KMS-11 (cell line): Measurements from ENCODE around the gene ZBTB42.
"Not testable (repeated sequence)": the region's sequence is repeated elsewhere in the genome, so short reads cannot be mapped to it uniquely, and the experiment has no call there.

Experiments used
- H2AFZ ChIP-seq: fragments of 200-600 bp; sonication (generic); 2 replicates; pipeline ENCODE4 v1.6.1; 2016; ENCODE audit warnings: antibody characterized with exemption, mixed run types, low read depth
- H3K27ac ChIP-seq: fragments of 200-600 bp; sonication (generic); 2 replicates; pipeline ENCODE4 v1.6.1; 2016; ENCODE audit warnings: mild to moderate bottlenecking, mixed run types
- H3K27me3 ChIP-seq: fragments of 200-600 bp; sonication (generic); 2 replicates; pipeline ENCODE4 v1.6.1; 2017; ENCODE audit warnings: mild to moderate bottlenecking, low read depth, mixed run types, moderate library complexity; ENCODE audit not compliant: insufficient read depth
- H3K36me3 ChIP-seq: fragments of 200-600 bp; sonication (generic); 2 replicates; pipeline ENCODE4 v1.6.1; 2017; ENCODE audit warnings: mild to moderate bottlenecking, mixed run types; ENCODE audit not compliant: insufficient read depth
- H3K4me1 ChIP-seq: fragments of 200-600 bp; sonication (generic); 2 replicates; pipeline ENCODE4 v1.6.1; 2016; ENCODE audit warnings: mild to moderate bottlenecking, low read depth, mixed run types; ENCODE audit not compliant: poor library complexity, severe bottlenecking
- H3K4me2 ChIP-seq: fragments of 200-600 bp; sonication (generic); 2 replicates; pipeline ENCODE4 v1.7.0; 2016; ENCODE audit warnings: mild to moderate bottlenecking, mixed run types
- H3K4me3 ChIP-seq: fragments of 200-600 bp; sonication (generic); IDR thresholded peaks from 2 replicates; pipeline ENCODE4 v1.6.1; 2017; ENCODE audit warnings: low read depth, low read length, mixed read lengths; ENCODE audit not compliant: insufficient read depth
- H3K79me2 ChIP-seq: fragments of 200-600 bp; sonication (generic); 2 replicates; pipeline ENCODE4 v1.6.1; 2016; ENCODE audit warnings: low read depth, mixed run types; ENCODE audit not compliant: insufficient read depth
- H3K9ac ChIP-seq: fragments of 200-600 bp; sonication (generic); 2 replicates; pipeline ENCODE4 v1.6.1; 2016; ENCODE audit warnings: mild to moderate bottlenecking, mixed run types
- H4K20me1 ChIP-seq: fragments of 200-600 bp; sonication (generic); 2 replicates; pipeline ENCODE4 v1.6.1; 2016; ENCODE audit warnings: mild to moderate bottlenecking, mixed run types; ENCODE audit not compliant: insufficient read depth
- CTCF ChIP-seq: fragments of 200-600 bp; sonication (generic); conservative IDR thresholded peaks from 2 replicates; pipeline ENCODE4 v1.6.1; 2017; ENCODE audit warnings: low read depth, mild to moderate bottlenecking, antibody characterized with exemption, low read length, moderate library complexity, mixed read lengths

Gene ZBTB42

GRCh38 chr14:104826189-104826860 lies 25.4 kb downstream of the ZBTB42 start:
- no peak overlapping the region for H3K4me3 ChIP-seq
- no peaks in the 10 kb centered on the region for H4K20me1 ChIP-seq
- H3K27me3 ChIP-seq, result no peaks in the 10 kb centered on the region; the same call in 1 of the 2 replicates
- H3K4me2 ChIP-seq, result no peak overlapping the region
- H3K9ac ChIP-seq, result no peak overlapping the region
- peaks cover 11% of the 10 kb centered on the region for H3K4me1 ChIP-seq
- no peaks in the 10 kb centered on the region for H3K79me2 ChIP-seq
- H2AFZ ChIP-seq, result peak overlapping the region; percentile 59; the same call in 1 of the 2 replicates
- no peak overlapping the region for H3K27ac ChIP-seq
- H3K36me3 ChIP-seq, result no peaks in the 10 kb centered on the region
- TF ChIP-seq CTCF, result peak; percentile 34

GRCh38 chr14:104826861-104827176 lies 25.9 kb downstream of the ZBTB42 start:
- Histone ChIP-seq H3K27me3 (no peaks in the 10 kb centered on the region; the same call in 1 of the 2 replicates), H3K9ac (no peak overlapping the region), H3K4me1 (peaks cover 11% of the 10 kb centered on the region), H3K36me3 (no peaks in the 10 kb centered on the region), H4K20me1 (no peaks in the 10 kb centered on the region), H2AFZ (peak overlapping the region; percentile 57; the same call in 1 of the 2 replicates), H3K4me3 (no peak overlapping the region), H3K27ac (no peak overlapping the region), H3K79me2 (no peaks in the 10 kb centered on the region), H3K4me2 (peak overlapping the region; percentile 60; the same call in 1 of the 2 replicates)
- TF ChIP-seq CTCF, result no peak

- Histone ChIP-seq H2AFZ (peak overlapping the region; percentile 57; the same call in 1 of the 2 replicates), H3K4me1 (peaks cover 11% of the 10 kb centered on the region), H3K36me3 (no peaks in the 10 kb centered on the region), H4K20me1 (no peaks in the 10 kb centered on the region), H3K9ac (no peak overlapping the region), H3K79me2 (no peaks in the 10 kb centered on the region), H3K27me3 (no peaks in the 10 kb centered on the region; the same call in 1 of the 2 replicates), H3K27ac (no peak overlapping the region), H3K4me2 (peak overlapping the region; percentile 60; the same call in 1 of the 2 replicates), H3K4me3 (no peak overlapping the region)
- peak; percentile 48 for TF ChIP-seq CTCF
Observed at GRCh38 chr14:104827177-104828055, 26.5 kb downstream of the ZBTB42 start.

- Histone ChIP-seq H3K4me1 (peaks cover 11% of the 10 kb centered on the region), H2AFZ (no peak overlapping the region), H3K4me2 (no peak overlapping the region), H3K9ac (no peak overlapping the region), H3K36me3 (no peaks in the 10 kb centered on the region), H3K27ac (no peak overlapping the region), H4K20me1 (no peaks in the 10 kb centered on the region), H3K79me2 (no peaks in the 10 kb centered on the region), H3K4me3 (no peak overlapping the region), H3K27me3 (no peaks in the 10 kb centered on the region)
- TF ChIP-seq CTCF, result no peak
Observed at GRCh38 chr14:104830781-104831180, 29.9 kb downstream of the ZBTB42 start.

GRCh38 chr14:104836171-104836935 lies 35.5 kb downstream of the ZBTB42 start:
- H3K79me2 ChIP-seq, H3K36me3 ChIP-seq, H3K4me3 ChIP-seq, H3K27ac ChIP-seq, H2AFZ ChIP-seq, H3K9ac ChIP-seq, H4K20me1 ChIP-seq, H3K4me1 ChIP-seq, H3K4me2 ChIP-seq, H3K27me3 ChIP-seq: not testable (repeated sequence)
